Right lobe of liver (tissue), 4 donors: Measurements from ENCODE around the gene SPATA19.

ENCODE experiments used
- CTCF ChIP-seq, 4 donors: fragments of 200-600 bp in 3 of 4; fragments of 450-650 bp in 1 of 4; IDR thresholded peaks; one replicate each; pipeline versions ENCODE4 v1.5.1 to v1.8.0; 2016 to 2022; ENCODE audit warnings: antibody characterized with exemption in 4 of 4, mild to moderate bottlenecking in 2 of 4
- POLR2A ChIP-seq: fragments of 450-650 bp; IDR thresholded peaks from one replicate; pipeline ENCODE4 v1.6.1; 2017; ENCODE audit warnings: antibody characterized with exemption, mild to moderate bottlenecking
- donor health status: DM: no; HTN: no; CAD: no.
- donor health status: DM: no; HTN: no; CAD: no.
- donor health status: DM: no; HTN: yes; CAD: no.

GRCh38 chr11:133842730-133843129 is 2.6 kb downstream of the SPATA19 start:
- TF ChIP-seq CTCF (IDR thresholded peaks at IDR 0.05) (no peak), POLR2A (no peak)
